Measurements from ENCODE around the gene CERS6.

DNA sequence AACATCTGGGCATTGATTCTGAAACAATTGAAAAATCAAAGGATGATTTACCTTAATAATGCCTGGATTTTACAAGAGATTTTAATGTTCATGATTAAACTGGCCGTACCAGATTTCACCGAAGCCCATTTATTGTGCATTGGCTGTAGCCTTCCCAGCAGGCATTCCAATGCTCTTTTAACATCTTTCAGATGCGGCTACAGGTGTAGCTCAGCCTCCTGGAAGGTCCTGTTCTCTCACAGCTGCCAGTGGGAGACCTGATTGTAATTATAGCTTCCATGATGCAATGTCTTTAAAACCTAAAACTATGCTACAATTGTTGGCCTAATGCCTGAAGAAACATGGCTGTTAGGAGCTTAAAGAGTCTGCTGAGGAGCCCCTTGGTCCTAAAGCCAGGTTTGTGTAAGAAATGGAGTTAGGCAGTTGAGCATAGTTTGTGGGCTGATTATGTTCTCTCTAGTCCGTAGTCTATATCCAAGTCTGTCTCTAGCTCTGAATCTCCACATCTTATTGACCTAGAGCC is 147.4 kb downstream of the CERS6 start:
- TF ChIP-seq, protein P1, sequence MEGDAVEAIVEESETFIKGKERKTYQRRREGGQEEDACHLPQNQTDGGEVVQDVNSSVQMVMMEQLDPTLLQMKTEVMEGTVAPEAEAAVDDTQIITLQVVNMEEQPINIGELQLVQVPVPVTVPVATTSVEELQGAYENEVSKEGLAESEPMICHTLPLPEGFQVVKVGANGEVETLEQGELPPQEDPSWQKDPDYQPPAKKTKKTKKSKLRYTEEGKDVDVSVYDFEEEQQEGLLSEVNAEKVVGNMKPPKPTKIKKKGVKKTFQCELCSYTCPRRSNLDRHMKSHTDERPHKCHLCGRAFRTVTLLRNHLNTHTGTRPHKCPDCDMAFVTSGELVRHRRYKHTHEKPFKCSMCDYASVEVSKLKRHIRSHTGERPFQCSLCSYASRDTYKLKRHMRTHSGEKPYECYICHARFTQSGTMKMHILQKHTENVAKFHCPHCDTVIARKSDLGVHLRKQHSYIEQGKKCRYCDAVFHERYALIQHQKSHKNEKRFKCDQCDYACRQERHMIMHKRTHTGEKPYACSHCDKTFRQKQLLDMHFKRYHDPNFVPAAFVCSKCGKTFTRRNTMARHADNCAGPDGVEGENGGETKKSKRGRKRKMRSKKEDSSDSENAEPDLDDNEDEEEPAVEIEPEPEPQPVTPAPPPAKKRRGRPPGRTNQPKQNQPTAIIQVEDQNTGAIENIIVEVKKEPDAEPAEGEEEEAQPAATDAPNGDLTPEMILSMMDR (IDR thresholded peaks at IDR 0.05; ENCODE audit: low read depth, low read length): no peak
- TF ChIP-seq POLR2A (IDR thresholded peaks at IDR 0.05; ENCODE audit: extremely low read depth, insufficient read length): no peak
